Stomach (tissue), 4 donors: ENCODE data around the gene DCLK1.
"Not testable (repeated sequence)": the region's sequence is repeated elsewhere in the genome, so short reads cannot be mapped to it uniquely, and the experiment has no call there.

ENCODE experiments used
- EP300 ChIP-seq: sonication (generic); formaldehyde crosslinking; IDR thresholded peaks from one replicate; pipeline ENCODE4 v1.6.1; 2017; ENCODE audit warnings: antibody characterized with exemption
- POLR2A ChIP-seq, 4 donors: fragments of 450-650 bp; IDR thresholded peaks; one replicate each; pipeline ENCODE4 v1.6.1; 2016; ENCODE audit warnings: antibody characterized with exemption in 4 of 4, control low read depth in 2 of 4, mild to moderate bottlenecking in 1 of 4, moderate library complexity in 1 of 4
- POLR2AphosphoS5 ChIP-seq, 3 donors: sonication (generic); formaldehyde crosslinking; IDR thresholded peaks; one replicate each; pipeline ENCODE4 v1.6.1; 2016; ENCODE audit warnings: antibody characterized with exemption in 3 of 3
- TF ChIP-seq, protein P1 (sequence below), 7 experiments: fragments of 450-650 bp in 4 of 7; fragments of 200-600 bp in 3 of 7; sonication (generic) in 3 of 7; IDR thresholded peaks; one replicate each; pipeline ENCODE4 v1.5.1; 2016 to 2019; ENCODE audit warnings: antibody characterized with exemption in 7 of 7, control low read depth in 2 of 7, mild to moderate bottlenecking in 1 of 7

DNA sequence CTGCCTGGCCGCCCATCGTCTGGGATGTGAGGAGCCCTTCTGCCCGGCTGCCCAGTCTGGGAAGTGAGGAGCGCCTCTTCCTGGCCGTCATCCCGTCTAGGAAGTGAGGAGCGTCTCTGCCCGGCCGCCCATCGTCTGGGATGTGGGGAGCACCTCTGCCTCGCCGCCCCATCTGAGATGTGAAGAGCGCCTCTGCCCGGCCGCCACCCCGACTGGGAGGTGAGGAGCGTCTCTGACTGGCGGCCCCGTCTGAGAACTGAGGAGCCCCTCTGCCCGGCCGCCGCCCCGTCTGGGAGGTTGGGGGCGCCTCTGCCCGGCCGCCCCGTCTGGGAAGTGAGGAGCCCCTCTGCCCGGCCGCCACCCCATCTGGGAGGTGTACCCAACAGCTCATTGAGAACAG, 164.2 kb downstream of the DCLK1 start:
- TF ChIP-seq, protein P1, sequence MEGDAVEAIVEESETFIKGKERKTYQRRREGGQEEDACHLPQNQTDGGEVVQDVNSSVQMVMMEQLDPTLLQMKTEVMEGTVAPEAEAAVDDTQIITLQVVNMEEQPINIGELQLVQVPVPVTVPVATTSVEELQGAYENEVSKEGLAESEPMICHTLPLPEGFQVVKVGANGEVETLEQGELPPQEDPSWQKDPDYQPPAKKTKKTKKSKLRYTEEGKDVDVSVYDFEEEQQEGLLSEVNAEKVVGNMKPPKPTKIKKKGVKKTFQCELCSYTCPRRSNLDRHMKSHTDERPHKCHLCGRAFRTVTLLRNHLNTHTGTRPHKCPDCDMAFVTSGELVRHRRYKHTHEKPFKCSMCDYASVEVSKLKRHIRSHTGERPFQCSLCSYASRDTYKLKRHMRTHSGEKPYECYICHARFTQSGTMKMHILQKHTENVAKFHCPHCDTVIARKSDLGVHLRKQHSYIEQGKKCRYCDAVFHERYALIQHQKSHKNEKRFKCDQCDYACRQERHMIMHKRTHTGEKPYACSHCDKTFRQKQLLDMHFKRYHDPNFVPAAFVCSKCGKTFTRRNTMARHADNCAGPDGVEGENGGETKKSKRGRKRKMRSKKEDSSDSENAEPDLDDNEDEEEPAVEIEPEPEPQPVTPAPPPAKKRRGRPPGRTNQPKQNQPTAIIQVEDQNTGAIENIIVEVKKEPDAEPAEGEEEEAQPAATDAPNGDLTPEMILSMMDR (IDR thresholded peaks at IDR 0.05), result not testable (repeated sequence)
- TF ChIP-seq POLR2AphosphoS5 (IDR thresholded peaks at IDR 0.05); POLR2A (IDR thresholded peaks at IDR 0.05); EP300: not testable (repeated sequence)
